GM18508 (cell line): ENCODE measurements around the gene RRAGA.
"Not testable (repeated sequence)": the region's sequence is repeated elsewhere in the genome, so short reads cannot be mapped to it uniquely, and the experiment has no call there.

Source experiments
- ATAC-seq: cut with Tn5 transposase; IDR thresholded peaks from one replicate; pipeline ENCODE4 v1.9.1; 2021; ENCODE audit warnings: moderate number of reproducible peaks; ENCODE audit not compliant: insufficient read depth, unreplicated experiment

Gene RRAGA

DNA sequence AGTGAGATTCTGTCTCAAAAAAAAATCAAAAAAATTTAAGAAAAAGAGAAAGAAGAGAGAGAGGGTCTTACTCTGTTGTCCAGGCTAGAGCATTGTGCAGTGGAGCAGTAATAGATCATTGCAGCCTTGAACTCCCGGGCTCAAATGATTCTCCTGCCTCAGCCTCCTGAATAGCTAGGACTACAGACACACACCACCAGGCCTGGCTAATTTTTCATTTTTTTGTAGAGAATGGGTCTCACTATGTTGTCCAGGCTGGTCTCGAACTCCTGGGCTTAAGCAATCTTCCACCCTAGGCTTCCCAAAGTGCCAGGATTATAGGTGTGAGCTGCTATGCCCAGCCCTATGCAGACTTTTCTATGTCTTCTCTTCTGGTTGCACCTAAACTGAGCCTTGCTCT is 25.0 kb downstream of the RRAGA start:
- no peak for ATAC-seq

DNA sequence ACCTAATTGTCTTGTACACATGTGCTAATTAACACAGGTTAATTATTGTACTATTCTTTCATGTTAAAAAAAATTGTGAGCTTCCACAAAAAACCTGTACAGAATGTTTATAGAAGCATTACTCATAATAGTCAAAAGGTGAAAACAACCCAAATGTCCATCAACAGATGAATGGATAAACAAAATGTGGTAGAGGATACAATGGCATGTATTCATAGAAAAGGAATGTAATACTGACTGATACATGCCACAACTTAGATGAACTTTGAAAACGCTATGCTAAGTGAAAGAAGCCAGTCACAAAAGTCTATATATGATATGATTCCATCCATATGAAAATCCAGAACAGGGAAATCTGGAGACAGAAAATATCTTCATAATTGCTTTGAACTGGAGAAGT is 25.6 kb downstream of the RRAGA start:
- no peak for ATAC-seq

DNA sequence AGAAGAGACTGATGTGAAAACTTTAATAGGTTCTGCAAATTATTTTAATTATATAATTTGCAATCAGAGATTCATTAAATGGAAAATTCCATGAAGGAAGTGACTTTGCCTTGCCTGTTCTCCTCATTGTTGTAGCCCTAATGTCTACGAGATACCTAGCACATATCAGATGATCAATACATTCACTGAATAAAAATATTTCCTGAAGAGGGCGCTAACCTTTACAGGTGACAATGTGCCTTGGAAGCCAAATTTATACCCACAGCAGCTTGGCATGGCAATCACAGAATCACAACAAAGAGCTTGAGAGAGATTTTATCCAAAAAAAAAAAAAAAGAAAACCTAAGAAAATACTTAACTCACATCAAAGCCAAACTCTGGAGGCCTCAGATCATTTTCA is 36.1 kb downstream of the RRAGA start:
- no peak for ATAC-seq

DNA sequence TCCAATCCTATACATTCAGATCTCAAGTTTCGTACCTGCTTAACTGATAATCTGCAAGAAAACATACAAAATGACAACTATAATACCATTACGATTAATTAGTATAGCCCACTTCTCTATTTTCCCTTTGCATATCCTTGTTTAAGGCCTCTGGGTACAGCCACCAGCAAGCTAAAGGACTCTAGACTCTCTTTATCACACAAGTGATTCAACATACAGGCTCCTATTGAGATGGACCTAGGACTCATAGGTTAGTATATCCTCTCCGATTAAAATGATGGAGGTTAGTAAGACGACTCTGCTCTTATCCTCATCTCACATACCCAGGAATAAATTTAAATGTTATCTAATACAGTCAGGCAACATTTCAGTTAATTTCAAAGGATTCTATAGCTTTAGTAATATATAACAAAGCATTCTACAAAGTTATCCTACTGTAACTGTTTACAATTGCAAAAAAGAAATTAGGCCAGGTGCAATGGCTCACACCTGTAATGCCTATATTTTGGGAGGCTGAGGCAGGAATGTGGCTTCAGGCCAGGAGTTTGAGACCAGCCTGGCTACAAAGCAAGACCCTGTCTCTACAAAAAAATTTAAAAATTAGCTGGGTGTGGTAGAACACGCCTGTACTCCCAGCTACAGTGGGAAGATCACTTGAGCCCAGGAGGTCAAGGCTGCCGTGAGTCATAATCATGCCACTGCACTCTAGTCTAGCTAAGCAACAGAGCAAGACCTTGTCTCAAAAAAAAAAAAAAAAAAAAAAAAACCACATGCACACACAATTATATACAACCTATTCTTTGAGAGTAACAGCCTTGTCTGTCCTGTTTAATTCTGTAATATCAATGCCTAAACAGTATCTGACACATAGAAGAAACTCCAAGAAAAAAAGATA is 38.1 kb downstream of the RRAGA start:
- no peak for ATAC-seq

DNA sequence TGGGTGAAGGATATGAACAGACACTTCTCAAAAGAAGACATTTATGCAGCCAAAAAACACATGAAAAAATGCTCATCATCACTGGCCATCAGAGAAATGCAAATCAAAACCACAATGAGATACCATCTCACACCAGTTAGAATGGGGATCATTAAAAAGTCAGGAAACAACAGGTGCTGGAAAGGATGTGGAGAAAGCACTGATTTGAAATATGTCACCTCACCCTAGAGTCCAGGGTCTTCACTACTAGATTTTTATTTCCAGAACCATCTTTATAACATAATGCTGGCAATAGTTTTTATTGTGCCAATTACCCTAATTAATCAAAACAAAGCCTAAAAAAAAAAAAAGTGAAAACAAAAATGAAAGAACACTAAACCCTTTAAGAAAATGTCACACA is 48.2 kb downstream of the RRAGA start:
- not testable (repeated sequence) for ATAC-seq
